Uterus (tissue), 4 donors: ENCODE measurements around the gene TRIO. TPM values are rescaled to one million over a fixed set of nuclear protein-coding genes. Genes with fewer than 3 reads are reported as not detected.
"Not testable (repeated sequence)": the region's sequence is repeated elsewhere in the genome, so short reads cannot be mapped to it uniquely, and the experiment has no call there.

Source experiments
- DNase-seq, 2 donors: peaks; one replicate each; pipeline ENCODE4 v3.0.0-alpha.2; 2019 to 2020
- H3K27ac ChIP-seq, 2 donors: fragments of 200-600 bp; sonication (generic); 1 replicate in 1 of 2; 2 replicates in 1 of 2; pipeline ENCODE4 v1.5.1; 2016 to 2018
- H3K27me3 ChIP-seq, 2 donors: fragments of 200-600 bp; sonication (generic); one replicate each; pipeline ENCODE4 v1.5.1; 2018 to 2019; ENCODE audit warnings: control low read depth in 1 of 2
- H3K36me3 ChIP-seq, 2 donors: fragments of 200-600 bp; sonication (generic); one replicate each; pipeline ENCODE4 v1.5.1; 2019; ENCODE audit warnings: control low read depth in 1 of 2
- H3K4me1 ChIP-seq, 2 donors: fragments of 200-600 bp; sonication (generic); one replicate each; pipeline ENCODE4 v1.5.1; 2018 to 2019; ENCODE audit warnings: control low read depth in 1 of 2
- H3K4me3 ChIP-seq, 2 donors: fragments of 200-600 bp; sonication (generic); 1 replicate in 1 of 2; 2 replicates in 1 of 2; pipeline ENCODE4 v1.5.1; 2018 to 2019; ENCODE audit warnings: mild to moderate bottlenecking in 1 of 2
- H3K9me3 ChIP-seq, 2 donors: fragments of 200-600 bp; sonication (generic); one replicate each; pipeline ENCODE4 v1.5.1; 2019; ENCODE audit warnings: control low read depth in 1 of 2
- POLR2A ChIP-seq, 2 donors: fragments of 450-650 bp; IDR thresholded peaks; one replicate each; pipeline ENCODE4 v1.6.1; 2016; ENCODE audit warnings: antibody characterized with exemption in 2 of 2, mild to moderate bottlenecking in 1 of 2, moderate library complexity in 1 of 2
- intact Hi-C: fragments of 100-400 bp; cut with DNase I; formaldehyde crosslinking; loops from one replicate; pipeline ENCODE4 v1.15.1; 2023; ENCODE audit warnings: low total_unique reads
- total RNA-seq, 4 donors: library from RNA; depleted of rRNA in 3 of 4; stranded (reverse); fragments of >200 nt in 3 of 4; gene quantifications; one replicate each; pipeline versions ENCODE4 v1.1.0 to v1.2.4, GENCODE V29; 2014 to 2023
- TF ChIP-seq, protein P1 (sequence below), 4 experiments: fragments of 200-600 bp in 2 of 4; fragments of 450-650 bp in 2 of 4; sonication (generic) in 2 of 4; IDR thresholded peaks; one replicate each; pipeline ENCODE4 v1.5.1; 2016 to 2019; ENCODE audit warnings: antibody characterized with exemption in 4 of 4, mild to moderate bottlenecking in 2 of 4, moderate library complexity in 1 of 4
- donor health status: DM: yes; HTN: yes; CAD: no.

The TRIO gene
- total RNA-seq, 4 donors from 2014 or later: 93.5 to 234 (median 207) TPM

DNA sequence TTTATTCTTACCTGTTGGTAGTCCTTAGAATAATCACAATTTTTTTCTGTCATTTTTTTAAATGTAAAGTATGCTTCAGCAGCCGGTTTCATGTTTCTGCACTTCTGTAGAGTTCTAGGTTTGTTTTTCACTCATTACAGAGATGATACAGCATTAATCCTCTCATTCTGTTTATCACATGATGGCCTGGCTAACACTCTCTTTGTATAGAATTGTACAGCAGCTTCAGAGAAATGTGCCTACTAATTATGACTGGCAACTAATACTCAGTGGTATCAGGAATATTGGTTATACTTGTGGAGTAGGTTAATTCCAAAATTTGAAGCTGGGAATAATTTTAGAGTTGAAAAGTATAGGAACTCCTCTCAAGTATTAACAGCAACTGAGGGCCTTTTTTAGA, 245.6 kb downstream of the TRIO start:
- no peaks in the 10 kb centered on the region for H3K9me3 ChIP-seq
- no peak for DNase-seq
- no peaks in the 10 kb centered on the region for H3K4me1 ChIP-seq
- no peaks in the 10 kb centered on the region for H3K36me3 ChIP-seq
- no peaks in the 10 kb centered on the region for H3K27me3 ChIP-seq
- intact Hi-C loops: no loop called here
- TF ChIP-seq POLR2A (IDR thresholded peaks at IDR 0.05): no peak
- TF ChIP-seq, protein P1, sequence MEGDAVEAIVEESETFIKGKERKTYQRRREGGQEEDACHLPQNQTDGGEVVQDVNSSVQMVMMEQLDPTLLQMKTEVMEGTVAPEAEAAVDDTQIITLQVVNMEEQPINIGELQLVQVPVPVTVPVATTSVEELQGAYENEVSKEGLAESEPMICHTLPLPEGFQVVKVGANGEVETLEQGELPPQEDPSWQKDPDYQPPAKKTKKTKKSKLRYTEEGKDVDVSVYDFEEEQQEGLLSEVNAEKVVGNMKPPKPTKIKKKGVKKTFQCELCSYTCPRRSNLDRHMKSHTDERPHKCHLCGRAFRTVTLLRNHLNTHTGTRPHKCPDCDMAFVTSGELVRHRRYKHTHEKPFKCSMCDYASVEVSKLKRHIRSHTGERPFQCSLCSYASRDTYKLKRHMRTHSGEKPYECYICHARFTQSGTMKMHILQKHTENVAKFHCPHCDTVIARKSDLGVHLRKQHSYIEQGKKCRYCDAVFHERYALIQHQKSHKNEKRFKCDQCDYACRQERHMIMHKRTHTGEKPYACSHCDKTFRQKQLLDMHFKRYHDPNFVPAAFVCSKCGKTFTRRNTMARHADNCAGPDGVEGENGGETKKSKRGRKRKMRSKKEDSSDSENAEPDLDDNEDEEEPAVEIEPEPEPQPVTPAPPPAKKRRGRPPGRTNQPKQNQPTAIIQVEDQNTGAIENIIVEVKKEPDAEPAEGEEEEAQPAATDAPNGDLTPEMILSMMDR (IDR thresholded peaks at IDR 0.05): no peak
- H3K4me3 ChIP-seq: no peak overlapping the region
- no peak overlapping the region for H3K27ac ChIP-seq

DNA sequence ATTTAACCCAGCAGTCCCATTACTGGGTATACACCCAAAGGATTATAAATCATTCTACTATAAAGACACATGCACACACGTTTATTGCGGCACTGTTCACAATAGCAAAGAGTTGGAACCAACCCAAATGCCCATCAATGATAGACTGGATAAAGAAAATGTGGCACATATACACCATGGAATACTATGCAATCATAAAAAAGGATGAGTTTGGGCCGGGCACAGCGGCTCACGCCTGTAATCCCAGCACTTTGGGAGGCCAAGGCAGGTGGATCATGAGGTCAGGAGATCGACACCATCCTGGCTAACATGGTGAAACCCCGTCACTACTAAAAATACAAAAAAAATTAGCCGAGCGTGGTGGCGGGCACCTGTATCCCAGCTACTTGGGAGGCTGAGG, 249.4 kb downstream of the TRIO start:
- H3K4me3 ChIP-seq, H3K9me3 ChIP-seq, intact Hi-C loops, DNase-seq, H3K27ac ChIP-seq, H3K36me3 ChIP-seq, H3K27me3 ChIP-seq, H3K4me1 ChIP-seq: not testable (repeated sequence)

DNA sequence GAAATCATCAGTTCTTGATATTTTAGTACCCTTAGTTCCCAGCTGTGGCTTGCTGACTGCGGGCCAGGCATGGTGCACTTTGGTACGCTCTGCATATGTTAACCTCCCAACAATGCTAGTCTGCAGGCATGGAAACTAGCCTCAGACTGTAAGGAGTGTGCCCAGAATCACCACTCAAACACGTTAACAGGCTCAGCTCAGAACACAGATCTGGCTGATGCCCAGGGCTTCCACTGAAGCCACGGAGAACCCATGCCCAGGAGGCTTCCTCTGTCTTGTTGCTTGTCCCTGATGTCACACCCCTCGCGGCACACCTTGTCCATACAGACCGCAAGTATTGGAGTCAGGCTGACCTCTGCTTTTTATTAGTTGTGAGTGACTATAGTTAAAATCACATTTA, 251.2 kb downstream of the TRIO start:
- TF ChIP-seq, protein P1 (IDR thresholded peaks at IDR 0.05): no peak
- no peak for TF ChIP-seq POLR2A (IDR thresholded peaks at IDR 0.05)
- no peaks in the 10 kb centered on the region for H3K9me3 ChIP-seq
- H3K36me3 ChIP-seq: no peaks in the 10 kb centered on the region
- DNase-seq: no peak
- no peak overlapping the region for H3K27ac ChIP-seq
- no peak overlapping the region for H3K4me3 ChIP-seq
- intact Hi-C loops: no loop called here
- H3K4me1 ChIP-seq: no peaks in the 10 kb centered on the region
- no peaks in the 10 kb centered on the region for H3K27me3 ChIP-seq

DNA sequence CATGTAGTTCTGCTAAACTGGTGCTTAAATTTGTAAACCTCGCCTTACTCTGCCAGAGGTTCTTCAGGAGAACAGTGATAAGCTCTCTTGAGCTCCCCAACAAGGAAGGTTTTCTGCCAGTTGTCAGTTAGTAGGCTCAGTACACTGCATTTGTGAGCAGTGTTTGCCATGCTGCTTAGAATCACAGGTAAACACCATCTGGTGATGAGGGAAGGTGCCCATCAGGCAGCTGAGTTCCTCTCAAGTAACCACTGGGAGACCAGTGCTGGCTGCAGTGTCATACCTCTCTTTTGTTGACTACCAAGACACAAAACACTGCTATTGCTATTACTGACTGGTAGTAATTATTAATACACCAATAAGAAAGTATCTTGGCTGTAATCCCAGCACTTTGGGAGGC, 252.3 kb downstream of the TRIO start:
- Histone ChIP-seq H3K4me1 (no peaks in the 10 kb centered on the region), H3K9me3 (no peaks in the 10 kb centered on the region), H3K36me3 (no peaks in the 10 kb centered on the region), H3K27ac (no peak overlapping the region), H3K27me3 (no peaks in the 10 kb centered on the region), H3K4me3 (no peak overlapping the region)
- no peak for DNase-seq
- no peak for TF ChIP-seq POLR2A (IDR thresholded peaks at IDR 0.05)
- TF ChIP-seq, protein P1 (IDR thresholded peaks at IDR 0.05): no peak
- intact Hi-C loops: no loop called here

DNA sequence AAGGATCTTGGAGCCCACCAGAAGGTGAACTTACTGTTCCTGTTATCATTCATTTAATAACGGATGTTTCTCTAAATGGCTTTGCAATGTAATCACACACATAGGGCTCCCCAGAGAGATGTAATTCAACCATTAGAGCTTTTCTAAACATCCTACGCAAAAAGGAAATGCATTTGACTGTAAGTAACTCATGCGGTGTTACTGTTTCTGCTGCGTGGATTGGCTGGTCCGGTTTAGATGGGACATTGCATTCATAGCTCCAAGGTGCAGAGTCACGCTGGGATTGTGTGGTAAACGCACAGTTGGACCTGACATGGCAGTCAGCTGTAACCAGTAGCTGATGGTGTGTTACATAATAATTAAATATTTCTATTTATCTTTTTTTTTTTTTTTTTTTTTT, 252.9 kb downstream of the TRIO start:
- no peak for TF ChIP-seq POLR2A (IDR thresholded peaks at IDR 0.05)
- TF ChIP-seq, protein P1 (IDR thresholded peaks at IDR 0.05): no peak
- H3K9me3 ChIP-seq: no peaks in the 10 kb centered on the region
- no peaks in the 10 kb centered on the region for H3K27me3 ChIP-seq
- H3K36me3 ChIP-seq: no peaks in the 10 kb centered on the region
- no peak overlapping the region for H3K4me3 ChIP-seq
- intact Hi-C loops: no loop called here
- DNase-seq: no peak
- no peak overlapping the region for H3K27ac ChIP-seq
- H3K4me1 ChIP-seq: no peaks in the 10 kb centered on the region

DNA sequence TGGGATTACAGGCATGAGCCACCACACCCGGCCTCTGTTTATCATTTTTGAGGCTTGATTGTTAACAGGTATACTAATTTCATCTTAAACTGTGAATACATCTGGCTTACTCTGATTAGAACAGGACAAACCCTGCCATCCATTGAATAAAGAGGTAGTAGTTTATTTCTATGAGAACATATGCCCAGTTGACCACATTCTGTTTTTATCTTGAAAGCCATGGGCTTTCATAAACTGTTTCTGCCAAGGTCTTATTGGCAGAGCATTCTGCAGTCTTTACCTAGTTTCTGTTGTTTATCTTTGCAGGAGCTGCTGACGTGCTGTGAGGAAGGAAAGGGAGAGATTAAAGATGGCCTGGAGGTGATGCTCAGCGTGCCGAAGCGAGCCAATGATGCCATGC, 253.6 kb downstream of the TRIO start:
- H3K27me3 ChIP-seq: no peaks in the 10 kb centered on the region
- no peaks in the 10 kb centered on the region for H3K4me1 ChIP-seq
- H3K27ac ChIP-seq: no peak overlapping the region
- intact Hi-C loops: no loop called here
- H3K9me3 ChIP-seq: no peaks in the 10 kb centered on the region
- H3K36me3 ChIP-seq: no peaks in the 10 kb centered on the region
- DNase-seq: no peak
- H3K4me3 ChIP-seq: no peak overlapping the region
- TF ChIP-seq, protein P1 (IDR thresholded peaks at IDR 0.05): no peak
